Measurements from ENCODE around the gene JAM3.

Gene JAM3

DNA sequence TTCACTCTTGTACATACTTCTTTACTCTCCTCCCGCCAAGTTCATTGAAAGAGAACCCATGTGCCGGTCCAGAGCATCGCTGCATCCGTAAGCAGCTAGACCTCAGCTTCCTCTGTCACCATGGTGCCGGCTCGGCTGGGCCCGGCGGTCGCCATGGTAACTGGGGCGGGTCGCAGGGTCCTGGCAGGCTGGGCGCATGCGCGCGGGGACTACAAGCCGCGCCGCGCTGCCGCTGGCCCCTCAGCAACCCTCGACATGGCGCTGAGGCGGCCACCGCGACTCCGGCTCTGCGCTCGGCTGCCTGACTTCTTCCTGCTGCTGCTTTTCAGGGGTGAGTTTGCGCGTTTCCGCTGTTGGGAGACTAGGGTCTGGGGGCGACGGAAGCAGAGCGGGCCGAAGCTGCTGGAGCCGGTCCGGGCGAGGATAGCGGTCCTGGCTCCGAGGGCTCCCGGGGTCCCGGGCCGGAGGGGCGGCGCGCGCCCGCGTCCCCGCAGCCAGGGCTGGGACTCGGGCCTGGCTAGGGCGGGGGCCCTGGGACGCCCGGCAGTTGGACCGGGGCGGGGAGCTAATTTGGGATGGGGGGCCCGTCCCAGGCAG is at the start of gene JAM3:
Gene JAM3 (plus strand): TSS at position 244 of the 597 bp plus-strand sequence. CDS start 12 bp downstream, at position 256.
- in situ Hi-C loops (cut with HindIII; ENCODE audit: low sequenced_read_pairs) = no loop called here
- TF ChIP-seq, protein P1, sequence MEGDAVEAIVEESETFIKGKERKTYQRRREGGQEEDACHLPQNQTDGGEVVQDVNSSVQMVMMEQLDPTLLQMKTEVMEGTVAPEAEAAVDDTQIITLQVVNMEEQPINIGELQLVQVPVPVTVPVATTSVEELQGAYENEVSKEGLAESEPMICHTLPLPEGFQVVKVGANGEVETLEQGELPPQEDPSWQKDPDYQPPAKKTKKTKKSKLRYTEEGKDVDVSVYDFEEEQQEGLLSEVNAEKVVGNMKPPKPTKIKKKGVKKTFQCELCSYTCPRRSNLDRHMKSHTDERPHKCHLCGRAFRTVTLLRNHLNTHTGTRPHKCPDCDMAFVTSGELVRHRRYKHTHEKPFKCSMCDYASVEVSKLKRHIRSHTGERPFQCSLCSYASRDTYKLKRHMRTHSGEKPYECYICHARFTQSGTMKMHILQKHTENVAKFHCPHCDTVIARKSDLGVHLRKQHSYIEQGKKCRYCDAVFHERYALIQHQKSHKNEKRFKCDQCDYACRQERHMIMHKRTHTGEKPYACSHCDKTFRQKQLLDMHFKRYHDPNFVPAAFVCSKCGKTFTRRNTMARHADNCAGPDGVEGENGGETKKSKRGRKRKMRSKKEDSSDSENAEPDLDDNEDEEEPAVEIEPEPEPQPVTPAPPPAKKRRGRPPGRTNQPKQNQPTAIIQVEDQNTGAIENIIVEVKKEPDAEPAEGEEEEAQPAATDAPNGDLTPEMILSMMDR (IDR thresholded peaks at IDR 0.05; ENCODE audit: low read depth, low read length, missing control alignments) = no peak
- DNase-seq (ENCODE audit: low read depth) = peak; percentile 83
- peak within 1 kb of the TSS; percentile 71 for H3K4me3 ChIP-seq (ENCODE audit: low read depth, low read length)

- in situ Hi-C loops (cut with HindIII; ENCODE audit: low sequenced_read_pairs) = no loop called here
- no peak overlapping the region for H3K4me3 ChIP-seq (ENCODE audit: low read depth, low read length)
- DNase-seq (ENCODE audit: low read depth) = no peak
- TF ChIP-seq, protein P1 (IDR thresholded peaks at IDR 0.05; ENCODE audit: low read depth, low read length, missing control alignments) = no peak
These were observed 49.4 kb upstream of the JAM3 start for GRCh38 chr11:134019500-134019899.

- no peak overlapping the region for H3K4me3 ChIP-seq (ENCODE audit: low read depth, low read length)
- no peak for DNase-seq (ENCODE audit: low read depth)
- TF ChIP-seq, protein P1 (IDR thresholded peaks at IDR 0.05; ENCODE audit: low read depth, low read length, missing control alignments) = no peak
- in situ Hi-C loops (cut with HindIII; ENCODE audit: low sequenced_read_pairs) = no loop called here
These were observed 48.3 kb upstream of the JAM3 start for GRCh38 chr11:134020598-134020997.

GRCh38 chr11:134021326-134021725 is 47.5 kb upstream of the JAM3 start:
- no peak overlapping the region for H3K4me3 ChIP-seq (ENCODE audit: low read depth, low read length)
- no peak for DNase-seq (ENCODE audit: low read depth)
- in situ Hi-C loops (cut with HindIII; ENCODE audit: low sequenced_read_pairs) = no loop called here
- TF ChIP-seq, protein P1 (IDR thresholded peaks at IDR 0.05; ENCODE audit: low read depth, low read length, missing control alignments) = no peak

GRCh38 chr11:134022748-134023147 is 46.1 kb upstream of the JAM3 start:
- DNase-seq (ENCODE audit: low read depth) = no peak
- TF ChIP-seq, protein P1 (IDR thresholded peaks at IDR 0.05; ENCODE audit: low read depth, low read length, missing control alignments) = no peak
- in situ Hi-C loops (cut with HindIII; ENCODE audit: low sequenced_read_pairs) = no loop called here
- H3K4me3 ChIP-seq (ENCODE audit: low read depth, low read length) = no peak overlapping the region

- DNase-seq (ENCODE audit: low read depth) = no peak
- H3K4me3 ChIP-seq (ENCODE audit: low read depth, low read length) = no peak overlapping the region
- TF ChIP-seq, protein P1 (IDR thresholded peaks at IDR 0.05; ENCODE audit: low read depth, low read length, missing control alignments) = no peak
- in situ Hi-C loops (cut with HindIII; ENCODE audit: low sequenced_read_pairs) = no loop called here
These were observed 44.3 kb upstream of the JAM3 start for GRCh38 chr11:134024420-134025081.
